Activated naive CD4-positive, alpha-beta T cell treated with anti-CD3 and anti-CD28 coated beads, Interleukin-2, amount 50 U/mL, for 24 hours (primary cell): Measurements from ENCODE around the gene SEL1L.
"Not testable (repeated sequence)": the region's sequence is repeated elsewhere in the genome, so short reads cannot be mapped to it uniquely, and the experiment has no call there.

Experiments
- H3K27ac Mint-ChIP-seq: one replicate; pipeline ENCODE4 v1.8.0; 2021; ENCODE audit warnings: mild to moderate bottlenecking, mixed read lengths
- H3K27me3 Mint-ChIP-seq: one replicate; pipeline ENCODE4 v1.8.0; 2021; ENCODE audit warnings: mixed read lengths
- H3K36me3 Mint-ChIP-seq: one replicate; pipeline ENCODE4 v1.8.0; 2021; ENCODE audit warnings: mixed read lengths
- H3K4me1 Mint-ChIP-seq: one replicate; pipeline ENCODE4 v1.8.0; 2021; ENCODE audit warnings: mixed read lengths
- H3K4me3 Mint-ChIP-seq: one replicate; pipeline ENCODE4 v1.8.0; 2021; ENCODE audit warnings: mild to moderate bottlenecking, mixed read lengths
- H3K9me3 Mint-ChIP-seq: one replicate; pipeline ENCODE4 v1.8.0; 2021; ENCODE audit warnings: mixed read lengths

SEL1L gene

DNA sequence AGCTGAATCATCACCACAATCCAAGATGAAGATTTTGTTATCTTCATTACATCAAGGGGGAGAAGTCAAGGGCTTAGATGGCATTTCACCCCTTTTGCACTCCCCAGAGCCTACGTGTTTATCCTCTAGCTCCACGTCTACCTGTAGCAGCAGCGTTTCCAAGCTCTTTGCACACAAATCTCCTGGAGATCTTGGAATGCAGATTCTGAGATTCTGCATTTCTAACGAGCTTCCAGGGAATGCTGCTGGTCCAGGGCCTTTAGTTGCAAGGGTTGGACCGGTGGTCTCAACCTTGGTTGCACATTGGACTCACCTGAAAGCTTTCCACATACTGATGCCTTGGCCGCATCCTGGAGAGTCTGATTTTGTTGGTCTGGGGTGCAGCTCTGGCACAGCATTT is 84.1 kb downstream of the SEL1L start:
- Mint-ChIP-seq H3K27ac (no peak overlapping the region), H3K4me3 (no peak overlapping the region), H3K36me3 (no peaks in the 10 kb centered on the region), H3K27me3 (peaks cover 5% of the 10 kb centered on the region), H3K4me1 (peaks cover 7% of the 10 kb centered on the region), H3K9me3 (no peaks in the 10 kb centered on the region)

DNA sequence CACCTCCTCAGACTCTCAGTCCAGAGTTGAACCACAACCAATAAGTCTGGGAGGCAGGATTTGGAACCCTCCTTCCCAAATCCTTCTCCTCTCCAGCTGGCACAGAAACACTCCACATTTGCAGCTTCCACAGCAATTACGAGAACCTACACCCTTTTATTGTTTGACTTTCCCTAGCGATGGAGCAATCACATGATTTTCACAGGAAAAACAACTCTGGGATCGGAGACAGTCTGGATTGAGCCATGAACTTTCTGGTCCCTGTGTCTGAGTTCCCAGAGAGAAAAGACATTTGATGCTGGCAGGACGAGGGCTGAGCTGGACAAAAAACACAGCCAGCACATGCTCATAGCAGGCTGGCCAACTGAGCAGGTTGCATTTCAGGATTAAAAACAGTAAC is 84.5 kb downstream of the SEL1L start:
- Mint-ChIP-seq H3K36me3 (no peaks in the 10 kb centered on the region), H3K4me1 (peaks cover 7% of the 10 kb centered on the region), H3K27ac (no peak overlapping the region), H3K4me3 (no peak overlapping the region), H3K27me3 (peaks cover 5% of the 10 kb centered on the region), H3K9me3 (no peaks in the 10 kb centered on the region)

DNA sequence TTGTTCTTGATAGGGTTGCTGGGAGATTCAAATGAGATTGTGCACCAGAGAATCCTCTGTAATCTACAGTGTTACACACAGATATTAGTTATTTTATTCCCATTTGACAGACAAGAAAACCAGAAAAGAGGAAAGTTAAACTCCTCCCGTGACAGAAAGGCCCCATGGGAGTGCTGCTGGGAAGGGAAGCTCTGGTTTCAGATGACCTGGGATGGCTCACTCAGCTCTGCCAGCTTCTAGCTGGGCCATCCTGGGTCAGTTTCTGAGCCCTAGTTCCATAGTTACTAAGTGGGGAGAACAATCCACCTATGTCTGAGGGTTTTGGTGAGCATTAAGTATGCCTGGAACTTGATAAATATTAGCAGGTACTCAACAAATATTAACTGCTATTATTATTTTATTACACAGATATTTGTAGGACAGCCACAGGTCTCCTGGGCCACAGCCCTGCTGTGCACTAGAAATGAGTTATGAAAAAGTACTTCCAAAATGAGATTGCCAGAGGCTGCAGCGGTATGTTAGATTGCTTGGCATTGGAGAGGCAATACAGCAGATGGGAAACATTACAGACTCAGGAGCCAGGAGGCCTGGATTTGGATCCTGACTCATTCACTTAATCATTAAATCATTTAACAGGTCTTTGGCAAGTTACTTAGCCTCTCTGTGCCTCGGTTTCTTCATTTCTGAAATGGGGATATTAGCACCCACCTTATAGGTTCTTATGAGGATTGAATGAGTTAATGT is 86.5 kb downstream of the SEL1L start:
- Mint-ChIP-seq H3K4me3 (no peak overlapping the region), H3K27ac (no peak overlapping the region), H3K9me3 (no peaks in the 10 kb centered on the region), H3K27me3 (peaks cover 6% of the 10 kb centered on the region), H3K4me1 (no peaks in the 10 kb centered on the region), H3K36me3 (no peaks in the 10 kb centered on the region)

DNA sequence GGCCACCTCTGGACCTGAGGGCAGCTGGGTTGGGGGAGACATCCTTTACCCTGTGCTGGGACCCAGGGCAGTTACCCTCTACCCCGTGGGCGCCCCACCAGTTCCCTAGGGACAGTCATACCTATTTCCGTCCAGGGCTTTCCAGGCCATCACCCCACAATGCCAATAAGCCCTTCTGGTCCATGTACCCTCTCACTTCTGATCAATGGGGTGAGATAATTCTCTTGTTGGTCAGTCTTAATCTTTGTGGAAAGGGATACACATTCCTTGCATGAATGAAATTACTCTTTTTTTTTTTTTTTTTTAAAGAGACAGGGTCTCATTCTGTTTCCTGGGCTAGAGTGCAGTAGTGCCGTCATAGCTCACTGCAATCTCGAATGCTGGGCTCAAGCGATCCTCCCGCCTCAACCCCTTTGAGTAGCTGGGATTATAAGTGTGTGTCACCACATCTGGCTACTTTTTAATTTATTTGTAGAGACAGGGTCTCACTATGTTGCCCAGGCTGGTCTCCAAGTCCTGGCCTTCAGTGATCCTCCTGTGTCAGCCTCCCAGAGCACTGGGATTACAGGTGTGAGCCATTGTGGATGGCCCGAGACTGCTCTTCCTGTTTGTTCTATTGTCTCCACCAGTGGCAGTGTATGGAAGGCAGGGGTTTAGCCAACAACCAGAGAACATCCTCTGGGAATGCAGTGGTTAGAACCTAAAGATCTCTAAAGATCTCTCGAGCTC is 87.2 kb downstream of the SEL1L start:
- no peaks in the 10 kb centered on the region for H3K9me3 Mint-ChIP-seq
- H3K4me1 Mint-ChIP-seq, result no peaks in the 10 kb centered on the region
- no peak overlapping the region for H3K4me3 Mint-ChIP-seq
- no peaks in the 10 kb centered on the region for H3K36me3 Mint-ChIP-seq
- H3K27ac Mint-ChIP-seq, result no peak overlapping the region
- H3K27me3 Mint-ChIP-seq, result peaks cover 10% of the 10 kb centered on the region

DNA sequence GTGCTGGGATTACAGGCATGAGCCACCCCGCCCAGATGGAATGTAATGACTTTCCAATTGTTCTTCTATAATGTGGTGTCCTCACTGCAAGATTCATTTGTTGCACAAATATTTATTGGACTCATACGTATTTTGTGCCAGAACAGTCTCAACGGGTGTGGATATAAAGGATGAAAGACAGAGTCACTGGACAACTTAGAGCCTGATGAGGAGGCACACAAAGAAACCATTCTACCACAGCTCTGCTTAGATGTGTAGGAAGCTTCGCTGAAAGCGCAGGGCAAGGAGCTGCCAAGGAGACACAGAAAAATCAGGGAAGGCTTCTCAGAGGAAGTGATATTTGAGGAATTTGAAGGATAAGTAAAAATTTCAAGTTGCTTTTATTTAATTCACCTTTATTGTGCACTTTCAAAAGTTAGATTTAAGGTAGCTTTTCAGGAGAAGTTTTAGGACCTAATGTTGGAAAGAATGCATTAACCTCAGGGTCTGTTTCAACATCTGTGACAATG is 92.0 kb downstream of the SEL1L start:
- Mint-ChIP-seq H3K9me3 (no peaks in the 10 kb centered on the region), H3K27me3 (peaks cover 29% of the 10 kb centered on the region), H3K4me1 (peaks cover 8% of the 10 kb centered on the region), H3K4me3 (no peak overlapping the region), H3K36me3 (no peaks in the 10 kb centered on the region), H3K27ac (no peak overlapping the region)

DNA sequence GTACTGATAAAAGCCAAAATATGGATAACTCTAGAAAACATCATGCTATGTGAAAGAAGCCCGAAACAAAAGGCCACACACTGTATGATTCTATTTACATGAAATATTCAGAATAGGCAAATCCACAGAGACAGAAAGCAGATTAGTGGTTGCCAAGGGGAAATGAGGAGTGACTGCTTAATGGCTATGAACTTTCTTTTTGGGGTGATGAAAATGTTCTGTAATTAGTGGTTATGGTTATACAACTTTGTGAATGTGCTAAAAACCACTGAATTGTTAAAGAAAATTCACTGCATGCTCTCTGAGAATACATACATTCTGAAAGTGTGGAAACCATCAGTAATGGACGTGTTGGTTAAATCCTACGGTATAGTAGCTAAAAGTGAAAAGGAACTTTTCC is 93.6 kb downstream of the SEL1L start:
- peaks cover 36% of the 10 kb centered on the region for H3K27me3 Mint-ChIP-seq
- H3K9me3 Mint-ChIP-seq, result no peaks in the 10 kb centered on the region
- no peak overlapping the region for H3K4me3 Mint-ChIP-seq
- no peaks in the 10 kb centered on the region for H3K36me3 Mint-ChIP-seq
- H3K27ac Mint-ChIP-seq, result no peak overlapping the region
- peaks cover 13% of the 10 kb centered on the region for H3K4me1 Mint-ChIP-seq

DNA sequence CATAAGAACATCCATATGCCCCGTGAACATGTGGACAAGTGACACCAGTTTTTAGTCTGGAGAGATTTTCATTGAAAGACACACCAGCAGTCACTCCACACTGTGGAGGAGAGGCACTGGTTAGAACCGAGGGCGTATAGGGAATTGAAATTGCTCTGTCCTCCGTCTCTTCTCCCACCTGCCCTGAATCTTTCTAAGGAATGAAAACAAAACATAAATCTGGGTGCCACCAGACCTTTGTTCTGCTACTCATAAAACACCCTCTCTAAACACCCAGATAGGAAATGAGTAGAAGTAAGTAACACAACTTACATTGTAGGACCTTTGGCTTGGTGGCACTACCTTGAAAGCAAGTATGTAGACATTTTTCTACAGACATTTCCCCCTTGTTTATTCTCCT is 96.4 kb downstream of the SEL1L start:
- H3K36me3 Mint-ChIP-seq, result no peaks in the 10 kb centered on the region
- peaks cover 16% of the 10 kb centered on the region for H3K4me1 Mint-ChIP-seq
- no peaks in the 10 kb centered on the region for H3K9me3 Mint-ChIP-seq
- peaks cover 56% of the 10 kb centered on the region for H3K27me3 Mint-ChIP-seq
- no peak overlapping the region for H3K27ac Mint-ChIP-seq
- peak overlapping the region; percentile 81 for H3K4me3 Mint-ChIP-seq

DNA sequence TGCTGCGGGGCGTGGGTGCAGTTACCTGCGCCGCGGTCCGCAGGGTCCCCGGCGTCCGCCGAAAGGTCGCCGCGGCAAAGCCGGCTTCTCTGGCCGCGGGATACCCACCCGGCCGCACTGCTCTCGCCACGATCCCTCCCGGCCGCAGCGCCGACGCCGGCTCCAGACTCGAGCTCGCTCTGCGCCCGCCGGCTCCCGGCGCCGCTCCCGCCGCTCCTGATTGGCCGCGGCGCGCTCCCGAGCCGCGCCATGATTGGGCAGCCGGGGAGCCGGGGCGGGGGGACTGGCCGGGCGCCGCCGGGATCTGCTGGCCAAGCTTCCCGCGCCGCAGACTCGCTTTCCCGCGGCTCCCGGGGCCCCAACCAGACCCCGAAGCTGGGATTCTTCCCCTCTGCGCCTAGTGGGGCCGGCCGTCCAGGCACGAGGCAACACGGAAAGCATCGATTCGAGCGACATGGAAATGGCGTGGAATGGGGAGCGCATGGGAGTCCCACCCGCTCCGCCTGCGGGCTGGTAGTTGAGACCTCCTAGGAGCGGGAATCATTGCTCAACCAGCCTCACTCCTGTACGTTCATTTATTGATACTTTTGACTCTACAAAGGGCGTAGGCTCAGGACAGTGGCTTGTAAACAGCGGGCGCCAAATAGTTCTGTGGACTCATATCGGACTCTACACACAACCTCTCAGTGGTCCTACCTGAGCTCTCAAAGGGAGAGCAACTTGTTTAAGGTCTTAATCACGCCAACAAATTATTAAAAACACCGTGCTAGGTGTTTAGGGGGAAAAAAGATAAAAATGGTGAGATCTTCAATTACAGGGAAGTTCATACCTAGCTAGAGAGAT is 97.1 kb downstream of the SEL1L start:
- H3K27me3 Mint-ChIP-seq, result peaks cover 56% of the 10 kb centered on the region
- H3K4me3 Mint-ChIP-seq, result peak overlapping the region; percentile 81
- H3K9me3 Mint-ChIP-seq, result no peaks in the 10 kb centered on the region
- H3K36me3 Mint-ChIP-seq, result no peaks in the 10 kb centered on the region
- peaks cover 16% of the 10 kb centered on the region for H3K4me1 Mint-ChIP-seq
- H3K27ac Mint-ChIP-seq, result no peak overlapping the region

DNA sequence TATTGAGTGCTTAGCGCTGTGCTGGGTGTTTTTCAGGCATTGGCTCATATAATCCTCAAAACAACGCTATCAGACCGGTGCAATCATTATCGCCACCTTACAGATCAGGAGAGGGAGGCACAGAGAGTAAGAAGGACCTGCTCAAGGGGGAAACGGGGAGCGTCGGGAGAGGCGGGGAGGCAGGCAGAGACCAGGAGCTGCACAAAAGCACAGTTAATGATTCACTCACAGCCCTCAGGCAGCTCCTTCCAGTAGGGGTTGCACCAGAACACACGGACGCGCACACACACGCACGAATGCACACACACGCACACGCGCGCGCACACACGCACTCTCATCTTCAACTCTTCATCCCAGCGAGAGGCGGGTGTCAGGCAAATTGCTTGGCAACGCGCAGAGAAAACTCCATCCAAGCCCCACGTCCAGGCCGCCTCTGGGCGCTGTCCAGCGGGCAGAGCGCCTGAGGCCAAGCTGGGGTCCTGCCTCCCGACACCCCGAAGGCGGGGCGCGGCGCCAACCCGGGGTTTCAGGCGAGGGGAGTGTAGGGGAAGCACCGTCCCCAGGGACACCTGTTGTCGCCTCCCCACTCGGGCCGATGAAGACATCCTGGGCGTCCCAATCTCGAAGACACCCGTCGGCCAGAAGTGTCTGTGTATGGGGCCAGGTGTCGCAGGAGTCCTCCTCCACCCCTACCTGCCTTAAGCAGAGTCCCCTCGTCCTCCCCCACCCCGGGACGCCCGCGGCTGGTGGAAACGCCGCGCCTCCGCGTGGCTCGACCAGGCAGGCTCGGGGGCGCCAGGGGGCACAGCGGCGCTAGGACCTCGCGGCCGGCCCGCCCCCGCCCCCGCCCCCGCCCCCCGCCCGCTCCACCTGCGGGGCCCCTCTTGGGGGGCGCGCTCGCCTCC is 98.0 kb downstream of the SEL1L start:
- no peak overlapping the region for H3K27ac Mint-ChIP-seq
- no peaks in the 10 kb centered on the region for H3K36me3 Mint-ChIP-seq
- H3K4me3 Mint-ChIP-seq, result peak overlapping the region; percentile 81
- no peaks in the 10 kb centered on the region for H3K9me3 Mint-ChIP-seq
- peaks cover 53% of the 10 kb centered on the region for H3K27me3 Mint-ChIP-seq
- H3K4me1 Mint-ChIP-seq, result peaks cover 16% of the 10 kb centered on the region

DNA sequence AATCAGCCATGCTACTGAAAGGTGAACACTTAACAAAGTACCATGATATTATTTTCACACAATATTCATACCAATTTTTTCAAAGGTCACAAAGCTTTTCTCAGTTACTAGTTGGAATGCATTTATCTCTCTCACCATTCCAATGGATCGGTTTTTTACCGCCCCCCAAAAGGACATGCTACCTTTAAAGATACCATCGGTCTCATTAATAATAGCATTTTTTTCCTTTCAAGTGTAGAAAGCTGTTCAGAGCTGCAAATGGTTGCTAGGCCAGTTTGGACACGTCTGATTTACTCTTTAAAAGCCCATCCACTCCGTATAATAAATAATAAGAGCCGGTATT is 98.6 kb downstream of the SEL1L start:
- Mint-ChIP-seq H3K9me3 (no peaks in the 10 kb centered on the region), H3K4me1 (peaks cover 16% of the 10 kb centered on the region), H3K27ac (peak overlapping the region; percentile 36), H3K27me3 (peaks cover 53% of the 10 kb centered on the region), H3K4me3 (peak overlapping the region; percentile 81), H3K36me3 (no peaks in the 10 kb centered on the region)

DNA sequence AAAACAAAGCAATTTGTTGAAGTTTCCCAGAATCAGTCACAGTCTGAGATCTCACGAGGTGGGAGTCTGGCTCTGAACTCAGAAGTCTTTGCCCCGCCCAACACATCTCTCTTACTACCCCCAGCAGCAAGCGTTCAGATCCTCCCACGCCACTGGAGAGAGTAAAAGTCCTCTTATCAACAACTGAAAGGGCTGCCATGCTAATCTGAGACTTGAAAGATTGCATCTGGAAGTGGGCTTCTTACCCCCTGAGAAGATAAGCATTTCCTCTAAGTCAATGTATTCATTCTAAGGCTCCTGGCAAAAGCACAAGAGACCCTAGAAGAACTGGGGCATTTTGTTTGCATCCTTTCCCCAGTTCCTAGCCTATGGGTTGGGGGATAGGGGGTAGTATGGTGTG is 99.4 kb downstream of the SEL1L start:
- Mint-ChIP-seq H3K27me3 (peaks cover 57% of the 10 kb centered on the region), H3K4me1 (peaks cover 16% of the 10 kb centered on the region), H3K36me3 (no peaks in the 10 kb centered on the region), H3K9me3 (no peaks in the 10 kb centered on the region), H3K4me3 (no peak overlapping the region), H3K27ac (no peak overlapping the region)

DNA sequence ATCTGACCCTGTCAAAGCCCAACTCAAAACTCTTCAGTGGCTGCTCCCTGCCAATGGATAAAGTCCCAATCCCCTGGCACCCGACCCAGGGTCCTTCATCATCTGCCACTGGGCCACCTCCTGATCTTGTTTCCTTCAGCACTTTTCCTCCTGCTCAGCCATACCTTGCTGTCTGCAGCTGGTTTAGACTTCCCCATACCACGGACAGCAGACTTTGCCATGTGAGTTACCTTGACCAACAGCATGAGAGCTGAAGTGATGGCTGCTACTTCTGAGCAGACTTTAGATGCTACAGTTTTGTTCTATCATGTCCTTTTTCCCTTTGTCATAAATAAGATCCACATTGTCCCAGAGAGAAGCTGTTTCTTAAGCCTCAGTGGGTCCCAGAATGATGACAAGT is 100.3 kb downstream of the SEL1L start:
- H3K9me3 Mint-ChIP-seq, result no peaks in the 10 kb centered on the region
- H3K4me3 Mint-ChIP-seq, result no peak overlapping the region
- peaks cover 16% of the 10 kb centered on the region for H3K4me1 Mint-ChIP-seq
- no peaks in the 10 kb centered on the region for H3K36me3 Mint-ChIP-seq
- peaks cover 54% of the 10 kb centered on the region for H3K27me3 Mint-ChIP-seq
- H3K27ac Mint-ChIP-seq, result no peak overlapping the region

DNA sequence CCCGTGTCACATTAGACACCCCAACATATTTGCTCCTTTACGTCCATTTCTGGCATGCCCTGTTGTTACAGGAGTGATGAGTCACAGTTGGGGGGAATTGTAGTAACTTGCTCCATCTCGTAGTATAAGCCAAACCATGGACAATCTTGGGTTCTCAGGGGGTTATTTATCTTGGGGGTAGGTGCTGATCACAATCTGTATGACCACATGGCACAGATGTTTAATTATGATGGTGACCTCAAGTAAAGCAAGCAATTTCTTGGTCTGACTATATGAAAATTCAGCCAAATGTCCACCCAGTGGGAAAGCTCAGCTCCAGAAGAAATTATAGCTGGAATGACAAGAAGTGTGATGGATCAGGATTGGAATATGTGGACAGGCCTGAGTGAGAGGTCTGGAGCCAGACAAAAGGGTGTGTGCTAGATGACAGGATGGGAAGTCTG is 101.4 kb downstream of the SEL1L start:
- Mint-ChIP-seq H3K4me3 (no peak overlapping the region), H3K27me3 (peaks cover 50% of the 10 kb centered on the region), H3K4me1 (peaks cover 13% of the 10 kb centered on the region), H3K27ac (no peak overlapping the region), H3K36me3 (no peaks in the 10 kb centered on the region), H3K9me3 (no peaks in the 10 kb centered on the region)

DNA sequence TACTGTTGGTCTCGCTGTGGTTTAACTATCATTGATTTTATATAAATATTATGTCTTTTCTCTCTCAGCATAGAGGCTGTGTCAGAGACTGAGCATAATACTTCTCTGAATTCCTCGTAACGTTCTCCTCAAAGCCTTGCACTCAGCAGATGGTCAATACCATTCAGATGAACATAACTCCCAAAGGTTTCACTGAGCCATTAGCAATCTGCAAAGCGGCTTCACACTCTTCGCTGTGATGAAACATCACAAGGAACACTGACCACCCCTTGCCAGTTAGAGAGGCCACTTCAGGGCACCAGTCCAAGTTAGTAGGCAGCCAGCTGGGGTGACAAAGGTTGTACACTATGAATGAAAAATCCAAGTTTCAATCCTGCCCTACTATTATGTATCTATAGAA is 103.4 kb downstream of the SEL1L start:
- Mint-ChIP-seq H3K4me3 (no peak overlapping the region), H3K27me3 (peaks cover 45% of the 10 kb centered on the region), H3K36me3 (no peaks in the 10 kb centered on the region), H3K27ac (no peak overlapping the region), H3K4me1 (peaks cover 5% of the 10 kb centered on the region), H3K9me3 (no peaks in the 10 kb centered on the region)

DNA sequence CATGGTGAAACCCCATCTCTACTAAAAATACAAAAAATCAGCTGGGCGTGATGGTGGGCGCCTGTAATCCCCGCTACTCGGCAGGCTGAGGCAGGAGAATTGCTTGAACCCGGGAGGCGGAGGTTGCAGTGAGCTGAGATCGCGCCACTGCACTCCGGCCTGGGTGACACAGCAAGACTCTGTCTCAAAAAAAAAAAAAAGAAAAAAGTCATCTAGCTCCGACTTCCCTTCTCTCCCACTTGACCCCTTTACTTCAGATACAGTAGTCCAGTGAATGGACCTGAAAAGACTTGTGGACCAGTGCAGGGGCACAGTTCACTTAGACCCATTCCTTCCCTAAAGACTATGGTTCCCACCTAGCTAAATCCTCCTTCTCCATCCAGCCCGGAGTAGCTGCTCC is 103.9 kb downstream of the SEL1L start:
- H3K9me3 Mint-ChIP-seq, H3K4me3 Mint-ChIP-seq, H3K27ac Mint-ChIP-seq, H3K36me3 Mint-ChIP-seq, H3K4me1 Mint-ChIP-seq: not testable (repeated sequence)
- peaks cover 41% of the 10 kb centered on the region for H3K27me3 Mint-ChIP-seq
